Fibroblast of villous mesenchyme (primary cell): ENCODE results near the gene LRRC27. TPM values are rescaled to one million over a fixed set of nuclear protein-coding genes. Genes with fewer than 3 reads are reported as not detected.

Experiments
- DNase-seq: peaks from one replicate; pipeline ENCODE4 v3.0.0-alpha.2; 2010; ENCODE audit warnings: low read depth
- H3K4me3 ChIP-seq: 2 replicates; pipeline ENCODE4 v1.5.1; 2011; ENCODE audit warnings: low read depth, mild to moderate bottlenecking, low read length
- total RNA-seq: library from RNA; depleted of rRNA; stranded (reverse); fragments of >200 nt; gene quantifications from 2 replicates; pipeline ENCODE4 v1.2.3, GENCODE V29; 2012
- TF ChIP-seq, protein P1 (sequence below): IDR thresholded peaks from 2 replicates; pipeline ENCODE4 v1.5.1; 2012; ENCODE audit warnings: low read depth, mild to moderate bottlenecking, low read length; ENCODE audit not compliant: insufficient read depth

The LRRC27 gene
- total RNA-seq, 1 donor = 6.0 TPM

DNA sequence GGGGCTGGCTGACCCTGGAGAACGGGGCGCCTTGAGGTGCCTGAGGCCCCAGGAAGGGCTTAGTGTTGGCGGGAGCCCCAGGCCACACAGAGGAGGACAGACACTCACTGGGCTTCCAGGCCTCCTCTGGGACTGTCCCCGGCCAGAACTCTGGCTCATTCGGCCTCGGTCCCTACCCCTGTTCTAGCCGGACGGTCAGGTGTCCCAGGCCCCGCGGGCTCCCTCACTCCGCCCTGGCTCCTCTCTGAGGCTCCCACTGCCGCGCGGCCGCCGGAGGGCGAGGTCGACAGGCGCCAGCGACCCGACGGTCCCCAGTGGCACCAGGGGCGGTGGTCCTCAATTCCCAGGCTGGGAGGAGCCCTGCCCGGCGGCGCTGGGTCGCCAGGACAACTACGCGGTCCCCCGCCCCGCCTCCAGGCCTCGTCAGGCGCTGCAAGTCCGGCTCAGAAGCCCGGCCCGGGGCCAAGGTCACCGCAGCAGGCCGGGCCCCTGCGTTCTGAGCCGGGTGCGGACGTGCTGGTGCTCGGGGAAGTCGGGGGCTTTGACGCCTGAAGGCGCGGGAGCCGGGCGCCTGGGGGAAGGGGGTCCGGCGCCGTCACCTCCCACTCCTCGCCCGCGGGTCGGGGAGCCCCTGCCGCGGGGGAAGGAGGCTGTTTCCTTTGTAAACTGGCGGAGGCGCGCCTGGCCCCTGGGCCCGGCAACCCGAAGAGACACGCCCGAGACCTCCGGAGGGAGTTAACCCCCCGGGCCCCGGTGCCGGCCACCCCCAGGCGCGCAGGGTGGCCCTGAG lies 63.9 kb downstream of the LRRC27 start:
- DNase-seq = peak; percentile 51
- peak overlapping the region; percentile 51 for H3K4me3 ChIP-seq
- TF ChIP-seq, protein P1, sequence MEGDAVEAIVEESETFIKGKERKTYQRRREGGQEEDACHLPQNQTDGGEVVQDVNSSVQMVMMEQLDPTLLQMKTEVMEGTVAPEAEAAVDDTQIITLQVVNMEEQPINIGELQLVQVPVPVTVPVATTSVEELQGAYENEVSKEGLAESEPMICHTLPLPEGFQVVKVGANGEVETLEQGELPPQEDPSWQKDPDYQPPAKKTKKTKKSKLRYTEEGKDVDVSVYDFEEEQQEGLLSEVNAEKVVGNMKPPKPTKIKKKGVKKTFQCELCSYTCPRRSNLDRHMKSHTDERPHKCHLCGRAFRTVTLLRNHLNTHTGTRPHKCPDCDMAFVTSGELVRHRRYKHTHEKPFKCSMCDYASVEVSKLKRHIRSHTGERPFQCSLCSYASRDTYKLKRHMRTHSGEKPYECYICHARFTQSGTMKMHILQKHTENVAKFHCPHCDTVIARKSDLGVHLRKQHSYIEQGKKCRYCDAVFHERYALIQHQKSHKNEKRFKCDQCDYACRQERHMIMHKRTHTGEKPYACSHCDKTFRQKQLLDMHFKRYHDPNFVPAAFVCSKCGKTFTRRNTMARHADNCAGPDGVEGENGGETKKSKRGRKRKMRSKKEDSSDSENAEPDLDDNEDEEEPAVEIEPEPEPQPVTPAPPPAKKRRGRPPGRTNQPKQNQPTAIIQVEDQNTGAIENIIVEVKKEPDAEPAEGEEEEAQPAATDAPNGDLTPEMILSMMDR = no peak

DNA sequence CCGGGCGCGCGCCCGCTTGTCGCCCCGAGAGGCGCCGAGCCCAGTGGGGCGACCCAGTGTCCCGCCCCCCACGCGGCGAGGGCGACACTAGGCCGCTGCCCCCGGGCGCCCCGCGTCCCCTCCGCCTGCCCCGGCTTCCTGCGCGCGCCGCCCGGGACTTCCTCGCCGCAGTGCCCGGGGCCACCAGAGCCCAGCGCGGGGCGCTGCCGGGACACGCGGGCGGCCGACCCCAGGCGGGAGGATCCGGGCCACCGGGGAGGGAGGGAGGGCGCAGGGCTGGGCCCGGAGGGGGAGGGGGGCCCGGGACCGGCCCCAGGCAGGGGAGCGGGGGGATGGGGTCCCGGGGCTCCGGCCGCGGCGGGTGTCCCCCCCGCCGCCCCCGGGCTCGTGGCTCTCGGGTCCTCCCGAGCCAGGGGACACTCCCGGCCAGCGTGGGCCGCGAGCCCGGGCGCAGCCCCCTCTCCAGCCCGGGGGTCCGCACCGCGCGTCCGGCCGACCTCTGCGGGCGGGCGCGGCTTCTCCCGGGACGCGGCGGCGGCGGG lies 64.6 kb downstream of the LRRC27 start:
- peak; percentile 54 for DNase-seq
- TF ChIP-seq, protein P1 = peak; percentile 25
- peak overlapping the region; percentile 51 for H3K4me3 ChIP-seq

DNA sequence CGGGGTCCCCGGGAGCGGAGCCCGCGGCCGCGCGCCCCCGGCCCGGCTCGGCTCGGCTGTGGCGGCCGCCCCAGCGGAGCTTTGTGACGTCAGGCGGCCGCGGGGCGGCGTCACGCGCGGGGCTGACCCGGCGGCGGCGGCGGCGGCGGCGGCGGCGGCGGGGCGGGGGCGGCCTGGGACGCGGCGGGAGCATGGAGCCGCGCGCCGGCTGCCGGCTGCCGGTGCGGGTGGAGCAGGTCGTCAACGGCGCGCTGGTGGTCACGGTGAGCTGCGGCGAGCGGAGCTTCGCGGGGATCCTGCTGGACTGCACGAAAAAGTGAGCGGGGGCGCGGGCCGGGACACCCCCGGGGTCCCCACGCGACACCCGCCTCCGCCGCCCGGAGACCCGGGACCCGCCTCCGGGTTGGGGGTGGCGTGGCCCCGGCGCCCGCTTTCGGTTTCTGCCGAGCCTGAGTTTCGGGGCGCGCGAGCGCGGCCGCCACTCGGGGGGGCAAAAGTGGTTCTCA lies 65.1 kb downstream of the LRRC27 start, which contains the start of gene PWWP2B:
PWWP2B (plus strand) TSS at position 165 of the 506 bp plus-strand sequence; CDS start at position 192, 27 bp downstream.
- H3K4me3 ChIP-seq = peak within 1 kb of the TSS; percentile 65
- TF ChIP-seq, protein P1 = no peak
- DNase-seq = peak; percentile 49

DNA sequence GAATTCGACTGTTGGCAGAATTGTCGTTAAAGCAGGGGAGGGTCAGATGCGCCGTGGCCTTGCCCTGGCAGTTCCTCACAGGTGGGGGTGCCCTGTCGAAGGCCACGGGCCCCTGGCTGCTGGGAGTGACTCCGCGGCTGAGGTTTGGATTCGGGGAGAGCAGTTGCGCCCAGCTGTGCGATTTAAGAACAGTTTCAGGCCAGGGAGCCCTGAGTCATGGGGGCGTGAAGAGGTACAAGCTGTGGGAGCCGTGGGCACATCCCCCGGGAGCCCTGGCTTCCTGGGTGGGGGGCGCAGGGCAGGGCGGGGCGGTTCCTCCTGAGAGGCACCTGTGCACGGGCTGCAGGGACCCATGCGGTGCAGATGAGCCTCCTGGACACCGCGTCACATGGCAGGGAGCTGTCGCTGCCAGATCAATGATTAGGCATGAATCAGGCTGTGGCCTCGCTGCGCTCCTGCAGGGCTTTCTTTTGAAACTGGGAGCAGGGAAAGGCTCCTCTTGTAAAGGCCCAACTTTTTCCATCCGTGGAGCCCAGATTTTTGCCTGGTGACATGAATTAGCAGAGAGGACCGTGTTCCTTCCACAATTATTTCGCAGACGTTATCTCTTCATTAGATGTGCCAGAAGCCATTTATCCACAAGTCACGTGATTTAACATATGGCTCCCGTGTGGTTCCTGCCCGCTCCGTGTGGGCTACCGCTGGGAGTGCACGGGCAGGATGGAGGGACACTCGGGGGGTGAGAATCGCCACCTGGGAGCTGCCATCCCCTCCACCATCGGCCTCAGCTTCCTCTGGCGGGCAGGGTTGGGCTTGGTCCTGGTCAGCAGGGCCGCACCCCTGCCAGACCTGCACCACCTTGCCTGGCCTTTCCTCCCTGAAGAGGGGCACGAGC lies 65.9 kb downstream of the LRRC27 start:
- H3K4me3 ChIP-seq = peak overlapping the region; percentile 65
- DNase-seq = peak; percentile 58
- TF ChIP-seq, protein P1 = no peak

DNA sequence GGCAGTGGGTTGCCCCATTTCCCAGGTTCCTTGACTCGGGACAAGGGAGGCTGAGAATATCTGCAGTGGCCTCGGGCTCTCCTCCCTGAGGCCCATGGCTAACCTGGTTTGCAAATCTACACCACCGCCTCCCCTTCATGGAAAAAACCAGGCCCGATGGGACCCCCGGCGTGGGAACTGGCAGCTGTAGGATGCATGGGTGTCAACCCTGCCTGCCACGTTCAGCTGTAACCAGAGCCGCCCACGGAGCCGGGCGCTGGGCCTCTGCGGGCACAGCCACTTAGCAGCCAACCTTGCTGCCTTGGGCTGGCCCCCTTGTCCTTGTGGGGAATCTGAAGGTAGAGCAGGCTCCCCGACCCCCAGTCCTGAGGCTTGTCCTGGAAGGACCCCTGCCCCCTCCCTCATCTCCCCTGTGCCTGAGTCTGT lies 66.6 kb downstream of the LRRC27 start:
- DNase-seq = no peak
- TF ChIP-seq, protein P1 = no peak
- no peak overlapping the region for H3K4me3 ChIP-seq
